Right lobe of liver (tissue), 6 donors: Measurements from ENCODE around the gene RBMX2. TPM values are rescaled to one million over a fixed set of nuclear protein-coding genes. Genes with fewer than 3 reads are reported as not detected.
A peak's percentile ranks its signal among the peaks of the same experiment; 100 is the strongest.

Experiments
- ATAC-seq, 4 donors: fragments of 200-7000 bp; cut with Tn5 transposase; one replicate each; pipeline ENCODE4 v1.9.1; 2020; ENCODE audit warnings: mild to moderate bottlenecking in 4 of 4, moderate library complexity in 4 of 4
- DNase-seq, 3 donors: peaks; one replicate each; pipeline ENCODE4 v3.0.0-alpha.2; 2020
- H3K27ac ChIP-seq, 3 donors: fragments of 200-600 bp; one replicate each; pipeline ENCODE4 v1.8.0; 2022
- H3K27me3 ChIP-seq, 2 donors: fragments of 200-600 bp; one replicate each; pipeline ENCODE4 v1.8.0; 2022
- H3K36me3 ChIP-seq, 4 donors: fragments of 200-600 bp; sonication (generic) in 1 of 4; one replicate each; pipeline versions ENCODE4 v1.5.1 to v1.8.0; 2017 to 2022; ENCODE audit warnings: control low read depth in 1 of 4
- H3K4me1 ChIP-seq, 4 donors: fragments of 200-600 bp; sonication (generic) in 1 of 4; one replicate each; pipeline versions ENCODE4 v1.5.1 to v1.8.0; 2017 to 2022; ENCODE audit warnings: control low read depth in 1 of 4
- H3K4me3 ChIP-seq, 3 donors: fragments of 200-600 bp; one replicate each; pipeline ENCODE4 v1.8.0; 2022
- H3K9me3 ChIP-seq, 4 donors: fragments of 200-600 bp; sonication (generic) in 1 of 4; one replicate each; pipeline versions ENCODE4 v1.5.1 to v1.8.0; 2017 to 2022; ENCODE audit warnings: control low read depth in 1 of 4
- CTCF ChIP-seq, 4 donors: fragments of 200-600 bp in 3 of 4; fragments of 450-650 bp in 1 of 4; IDR thresholded peaks; one replicate each; pipeline versions ENCODE4 v1.5.1 to v1.8.0; 2016 to 2022; ENCODE audit warnings: antibody characterized with exemption in 4 of 4, mild to moderate bottlenecking in 2 of 4
- POLR2A ChIP-seq: fragments of 450-650 bp; IDR thresholded peaks from one replicate; pipeline ENCODE4 v1.6.1; 2017; ENCODE audit warnings: antibody characterized with exemption, mild to moderate bottlenecking
- WGBS: methylation state at CpG from one replicate; pipeline ENCODE4 v1.1.6; 2018; ENCODE audit warnings: low coverage, low lambda C conversion rate; ENCODE audit not compliant: insufficient coverage; ENCODE audit errors: missing lambda C conversion rate; 5-methylcytosine and 5-hydroxymethylcytosine counted together
- intact Hi-C, 2 donors: fragments of 100-400 bp; cut with DNase I; formaldehyde crosslinking; loops; one replicate each; pipeline versions ENCODE4 v1.11.2 to v1.14.1; 2022
- total RNA-seq, 6 experiments: library from RNA; depleted of rRNA in 2 of 6; stranded (reverse); fragments of >200 nt in 2 of 6; fragmentation: NEBNext Ultra II Directional in 3 of 6; extraction: Animal tissue kit (Norgen Biotek cat#: 25700) in 3 of 6; gene quantifications; one replicate each; pipeline versions ENCODE4 v1.1.0 to v1.2.4, GENCODE V29; 2016 to 2023
- donor health status: DM: no; HTN: yes; CAD: no.
- donor health status: DM: no; HTN: no; CAD: no.
- donor health status: DM: no; HTN: no; CAD: no.
- donor health status: DM: no; HTN: yes; CAD: no.
- donor health status: DM: no; HTN: yes; CAD: no.

RBMX2 gene
- total RNA-seq, 6 experiments from 2014 or later: 4.7 to 8.9 (median 6.4) TPM

- 39% methylated on average over 2 of the region's 2 CpGs for WGBS
- peak in 1 of 4 donors; percentile 34 for ATAC-seq
- no peaks in the 10 kb centered on the region for H3K4me1 ChIP-seq
- H3K9me3 ChIP-seq: no peaks in the 10 kb centered on the region
- TF ChIP-seq POLR2A (no peak), CTCF (IDR thresholded peaks at IDR 0.05) (no peak)
- no peak overlapping the region for H3K27ac ChIP-seq
- intact Hi-C loops: no loop called here
- H3K27me3 ChIP-seq: no peaks in the 10 kb centered on the region
- H3K4me3 ChIP-seq: no peak overlapping the region
- no peak for DNase-seq
- H3K36me3 ChIP-seq: no peaks in the 10 kb centered on the region
Measured at GRCh38 chrX:130413415-130413814, 11.6 kb downstream of the RBMX2 start.

GRCh38 chrX:130414800-130415199, 13.0 kb downstream of the RBMX2 start:
- H3K4me3 ChIP-seq: no peak overlapping the region
- H3K27me3 ChIP-seq: no peaks in the 10 kb centered on the region
- no peak overlapping the region for H3K27ac ChIP-seq
- H3K36me3 ChIP-seq: no peaks in the 10 kb centered on the region
- no peaks in the 10 kb centered on the region for H3K9me3 ChIP-seq
- no peaks in the 10 kb centered on the region for H3K4me1 ChIP-seq
- ATAC-seq: no peak
- 78% methylated on average over 3 of the region's 5 CpGs for WGBS
- intact Hi-C loops: no loop called here
- TF ChIP-seq POLR2A: no peak
- no peak for TF ChIP-seq CTCF (IDR thresholded peaks at IDR 0.05)
- no peak for DNase-seq

GRCh38 chrX:130415201-130415600, 13.4 kb downstream of the RBMX2 start:
- TF ChIP-seq POLR2A: no peak
- no peak for TF ChIP-seq CTCF (IDR thresholded peaks at IDR 0.05)
- Histone ChIP-seq H3K36me3 (no peaks in the 10 kb centered on the region), H3K9me3 (no peaks in the 10 kb centered on the region), H3K4me3 (no peak overlapping the region), H3K27me3 (no peaks in the 10 kb centered on the region), H3K27ac (no peak overlapping the region), H3K4me1 (no peaks in the 10 kb centered on the region)
- WGBS: 62% methylated on average over 5 of the region's 7 CpGs
- ATAC-seq (no peak), DNase-seq (no peak)
- intact Hi-C loops: no loop called here

- TF ChIP-seq CTCF (IDR thresholded peaks at IDR 0.05) (no peak), POLR2A (no peak)
- no peaks in the 10 kb centered on the region for H3K27me3 ChIP-seq
- intact Hi-C loops: no loop called here
- no peaks in the 10 kb centered on the region for H3K36me3 ChIP-seq
- H3K27ac ChIP-seq: no peak overlapping the region
- ATAC-seq: no peak
- no peaks in the 10 kb centered on the region for H3K9me3 ChIP-seq
- no peak overlapping the region for H3K4me3 ChIP-seq
- 83% methylated on average over 1 of the region's 4 CpGs for WGBS
- no peak for DNase-seq
- H3K4me1 ChIP-seq: no peaks in the 10 kb centered on the region
Measured at GRCh38 chrX:130416785-130417184, 15.0 kb downstream of the RBMX2 start.

- Histone ChIP-seq H3K4me1 (no peaks in the 10 kb centered on the region), H3K27me3 (no peaks in the 10 kb centered on the region), H3K9me3 (no peaks in the 10 kb centered on the region), H3K4me3 (no peak overlapping the region), H3K27ac (no peak overlapping the region), H3K36me3 (no peaks in the 10 kb centered on the region)
- TF ChIP-seq POLR2A (no peak), CTCF (IDR thresholded peaks at IDR 0.05) (no peak)
- DNase-seq: no peak
- ATAC-seq: no peak
- 42% methylated on average over 2 of the region's 2 CpGs for WGBS
- intact Hi-C loops: no loop called here
Measured at GRCh38 chrX:130418066-130418465, 16.3 kb downstream of the RBMX2 start.
